OCI-LY3 (cell line): ENCODE results near the gene FAM216B.

ENCODE experiments used
- H2AFZ ChIP-seq: fragments of 200-600, 300-600 bp; shearing (Covaris generic); 2 replicates; pipeline ENCODE4 v1.6.0; 2014; ENCODE audit warnings: antibody characterized with exemption, low read depth, low read length
- H3K27ac ChIP-seq: fragments of 200-600, 300-600 bp; sonication (generic); 2 replicates; pipeline ENCODE4 v1.5.1; 2014; ENCODE audit warnings: mild to moderate bottlenecking, low read length, moderate library complexity, mixed read lengths
- H3K27me3 ChIP-seq: fragments of 200-600, 300-600 bp; sonication (generic); 2 replicates; pipeline ENCODE4 v1.6.1; 2014; ENCODE audit warnings: low read depth, low read length, mixed read lengths
- H3K36me3 ChIP-seq: fragments of 200-600, 300-600 bp; sonication (generic); replicated peaks from 2 replicates; pipeline ENCODE3; 2014; ENCODE audit warnings: low read depth, low read length, mixed read lengths
- H3K4me1 ChIP-seq: fragments of 300-600, 200-600 bp; sonication (generic); 2 replicates; pipeline ENCODE4 v1.6.1; 2014; ENCODE audit warnings: low read length, mixed read lengths
- H3K4me2 ChIP-seq: fragments of 200-600, 300-600 bp; sonication (generic); 2 replicates; pipeline ENCODE4 v1.6.1; 2014; ENCODE audit warnings: low read length, mixed read lengths
- H3K4me3 ChIP-seq: fragments of 300-600, 200-600 bp; sonication (generic); 2 replicates; pipeline ENCODE4 v1.5.1; 2014; ENCODE audit warnings: antibody characterized with exemption, mild to moderate bottlenecking, low read length, moderate library complexity
- H3K79me2 ChIP-seq: fragments of 300-600, 200-600 bp; shearing (Covaris generic); 2 replicates; pipeline ENCODE4 v1.6.1; 2014; ENCODE audit warnings: mild to moderate bottlenecking, low read length, mixed read lengths
- H3K9ac ChIP-seq: fragments of 300-600, 200-600 bp; shearing (Covaris generic); 2 replicates; pipeline ENCODE4 v1.6.0; 2014; ENCODE audit warnings: mild to moderate bottlenecking, low read length, moderate library complexity
- H3K9me3 ChIP-seq: fragments of 200-600, 300-600 bp; shearing (Covaris generic); 2 replicates; pipeline ENCODE4 v1.6.1; 2014; ENCODE audit warnings: low read length, mixed read lengths; ENCODE audit not compliant: insufficient read depth
- H4K20me1 ChIP-seq: fragments of 200-600, 300-600 bp; sonication (generic); 2 replicates; pipeline ENCODE4 v1.6.1; 2016; ENCODE audit warnings: low read length, mixed read lengths; ENCODE audit not compliant: insufficient read depth
- CTCF ChIP-seq: fragments of 200-600, 300-600 bp; sonication (generic); IDR thresholded peaks from 2 replicates; pipeline ENCODE4 v1.5.1; 2014; ENCODE audit warnings: antibody characterized with exemption, low read length, low read depth
- EZH2phosphoT487 ChIP-seq: fragments of 200-600 bp; shearing (Covaris generic); IDR thresholded peaks from 2 replicates; pipeline ENCODE4 v1.6.1; 2018; ENCODE audit warnings: antibody characterized with exemption, mixed run types, low read depth

FAM216B gene

DNA sequence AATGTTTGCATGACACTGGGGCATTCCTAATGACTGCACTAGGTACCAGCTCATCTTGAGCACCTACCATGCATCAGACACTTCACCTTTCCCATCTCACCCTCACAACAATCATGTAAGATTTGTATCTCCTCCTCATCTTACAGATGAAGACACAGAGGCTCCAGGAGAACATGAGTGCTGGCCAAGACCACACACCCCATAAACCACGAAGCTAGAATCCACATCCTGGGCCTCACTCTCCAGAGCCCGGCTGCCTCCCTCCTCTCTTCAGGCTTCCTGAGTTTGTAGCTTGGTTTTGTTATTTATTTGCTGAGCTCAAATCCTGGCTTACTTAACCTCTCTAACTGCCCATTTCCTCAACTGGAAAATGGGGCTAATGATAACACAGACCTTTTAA is 25.9 kb downstream of the FAM216B start:
- Histone ChIP-seq H3K36me3 (no peaks in the 10 kb centered on the region), H3K27me3 (no peaks in the 10 kb centered on the region), H3K9me3 (no peaks in the 10 kb centered on the region), H3K4me1 (peaks cover 19% of the 10 kb centered on the region), H2AFZ (no peak overlapping the region), H3K79me2 (no peaks in the 10 kb centered on the region), H3K27ac (no peak overlapping the region), H3K9ac (no peak overlapping the region), H3K4me3 (no peak overlapping the region), H3K4me2 (no peak overlapping the region), H4K20me1 (no peaks in the 10 kb centered on the region)
- TF ChIP-seq CTCF (no peak), EZH2phosphoT487 (no peak)

GRCh38 chr13:42807866-42808265 is 26.5 kb downstream of the FAM216B start:
- H3K4me1 ChIP-seq: peaks cover 19% of the 10 kb centered on the region
- no peaks in the 10 kb centered on the region for H3K79me2 ChIP-seq
- no peaks in the 10 kb centered on the region for H4K20me1 ChIP-seq
- no peak overlapping the region for H2AFZ ChIP-seq
- no peak overlapping the region for H3K4me3 ChIP-seq
- TF ChIP-seq EZH2phosphoT487: no peak
- H3K27me3 ChIP-seq: no peaks in the 10 kb centered on the region
- no peaks in the 10 kb centered on the region for H3K9me3 ChIP-seq
- H3K9ac ChIP-seq: no peak overlapping the region
- no peak overlapping the region for H3K4me2 ChIP-seq
- no peak overlapping the region for H3K27ac ChIP-seq
- no peaks in the 10 kb centered on the region for H3K36me3 ChIP-seq

DNA sequence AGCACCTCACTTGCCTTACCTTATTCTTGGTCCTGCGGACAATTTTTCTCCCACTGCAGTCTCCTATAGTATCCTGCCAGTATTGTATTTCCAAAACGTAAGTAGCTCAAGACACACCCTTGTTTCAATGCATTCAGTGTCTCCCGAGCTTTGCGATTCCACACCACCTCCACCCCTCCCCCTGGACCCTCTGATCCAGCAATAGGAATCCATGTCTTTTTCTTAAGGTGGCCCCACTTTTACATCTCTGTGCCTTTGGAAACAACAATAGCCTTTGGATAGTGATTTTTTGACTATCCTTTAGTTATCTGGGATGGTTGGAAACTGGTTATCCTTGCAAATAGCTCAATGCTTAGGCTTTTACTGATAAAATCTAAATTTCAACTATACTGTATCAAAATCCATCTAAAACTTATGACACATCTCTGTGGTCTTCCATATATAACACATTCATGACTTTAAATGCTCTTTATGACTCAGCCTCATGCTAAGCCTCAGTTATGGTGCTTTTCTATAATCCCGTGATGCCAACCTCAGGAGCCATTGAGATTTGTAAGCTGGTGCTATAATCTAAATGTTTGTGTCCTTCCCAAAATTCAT is 27.1 kb downstream of the FAM216B start:
- H3K9ac ChIP-seq: no peak overlapping the region
- H3K4me3 ChIP-seq: no peak overlapping the region
- TF ChIP-seq CTCF (no peak), EZH2phosphoT487 (no peak)
- H3K9me3 ChIP-seq: no peaks in the 10 kb centered on the region
- H4K20me1 ChIP-seq: no peaks in the 10 kb centered on the region
- H3K27me3 ChIP-seq: no peaks in the 10 kb centered on the region
- H3K79me2 ChIP-seq: no peaks in the 10 kb centered on the region
- no peak overlapping the region for H2AFZ ChIP-seq
- no peak overlapping the region for H3K4me2 ChIP-seq
- H3K4me1 ChIP-seq: peaks cover 19% of the 10 kb centered on the region
- H3K36me3 ChIP-seq: no peaks in the 10 kb centered on the region
- H3K27ac ChIP-seq: no peak overlapping the region

GRCh38 chr13:42812316-42812715 is 30.9 kb downstream of the FAM216B start:
- H3K36me3 ChIP-seq: no peaks in the 10 kb centered on the region
- H3K9ac ChIP-seq: no peak overlapping the region
- no peak overlapping the region for H3K27ac ChIP-seq
- H2AFZ ChIP-seq: no peak overlapping the region
- H3K4me3 ChIP-seq: no peak overlapping the region
- no peaks in the 10 kb centered on the region for H3K79me2 ChIP-seq
- H3K4me2 ChIP-seq: no peak overlapping the region
- no peak; the same call in 1 of the 2 replicates for TF ChIP-seq CTCF
- TF ChIP-seq EZH2phosphoT487: no peak
- H3K9me3 ChIP-seq: no peaks in the 10 kb centered on the region
- H3K27me3 ChIP-seq: no peaks in the 10 kb centered on the region
- peaks cover 6% of the 10 kb centered on the region for H3K4me1 ChIP-seq
- H4K20me1 ChIP-seq: no peaks in the 10 kb centered on the region
